Measurements from ENCODE around the gene CEP104. TPM values are rescaled to one million over a fixed set of nuclear protein-coding genes. Genes with fewer than 3 reads are reported as not detected.

Gene CEP104
- total and polyA plus RNA-seq, 9 of the 15 experiments (the other 6 are each of a cell fraction or from before 2014, with no cell fraction given): 11.2 to 63.4 (median 42.6) TPM

DNA sequence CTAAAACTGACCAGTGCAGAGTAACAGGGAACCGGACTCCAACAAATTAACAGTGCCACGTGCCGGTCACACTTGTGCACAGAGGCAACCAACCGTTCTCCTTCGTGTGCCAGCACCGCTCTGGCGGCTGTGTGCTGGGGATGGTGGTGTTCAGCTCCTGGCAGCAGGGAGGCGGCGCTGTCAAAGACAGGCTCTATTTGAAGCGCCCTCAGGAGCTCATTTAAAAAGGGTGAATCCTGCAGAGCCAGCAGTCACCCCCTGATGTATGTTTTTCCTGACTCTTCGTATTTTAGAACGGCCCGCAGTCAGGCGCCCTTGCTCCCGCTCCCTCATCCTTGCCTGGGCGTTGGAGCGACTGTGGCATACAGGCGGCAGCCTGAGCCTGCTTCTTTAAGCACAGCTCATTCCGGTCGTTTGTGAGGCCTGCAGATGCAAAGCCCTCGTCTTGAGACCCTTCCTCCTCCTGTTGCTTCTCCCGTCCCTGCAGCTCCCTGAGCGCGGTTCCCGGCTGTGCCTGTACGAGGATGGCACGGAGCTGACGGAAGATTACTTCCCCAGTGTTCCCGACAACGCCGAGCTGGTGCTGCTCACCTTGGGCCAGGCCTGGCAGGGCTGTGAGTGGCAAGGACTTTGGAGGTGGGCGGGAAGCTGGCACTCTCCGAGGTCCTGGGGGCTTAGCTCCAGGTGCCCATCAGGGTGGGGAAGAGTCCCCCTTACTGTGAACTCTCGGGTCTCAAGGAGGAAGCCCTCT is 1.4 kb upstream of the CEP104 start (continued):
- TF ChIP-seq BHLHE40 (IDR thresholded peaks at IDR 0.05; ENCODE audit: low read length): peak; percentile 38; the same call in 1 of the 2 replicates

- peak overlapping the region; percentile 90 for H3K4me3 ChIP-seq
- H3K27me3 ChIP-seq (ENCODE audit: control insufficient read depth in 2 of 2, insufficient read depth in 2 of 2, low read length in 2 of 2): no peaks in the 10 kb centered on the region
- intact Hi-C loops (cut with micrococcal nuclease) (loop anchor here (1.0 to 5.0 kb wide), 3 partner anchors 13 to 80 kb away; partner anchors contain the start of gene C1orf174), in situ Hi-C loops (cut with MboI) (no loop called here)
- peak overlapping the region; percentile 68 for H3K27ac ChIP-seq (ENCODE audit: extremely low read depth, low read depth, low read length)
- H3K79me2 ChIP-seq (ENCODE audit: control insufficient read depth, insufficient read depth, low read length): peaks cover 42% of the 10 kb centered on the region
- H3K9ac ChIP-seq (ENCODE audit: insufficient read depth in 1 of 2, low read depth in 2 of 2, low read length in 2 of 2): peak overlapping the region; percentile 75 to 93
- 3% methylated on average over 19 of the region's 21 CpGs for WGBS (ENCODE audit: insufficient coverage, low coverage, missing lambda C conversion rate)
- ATAC-seq (peak; percentile 17), FAIRE-seq (no peak), DNase-seq (ENCODE audit: extremely low read depth in 1 of 4, low spot score in 3 of 4) (peak in 1 of 4 experiments; percentile 64)
- peaks cover 10 to 37% of the 10 kb centered on the region in 2 experiments; a peak in 3 of 5 replicates for H3K4me1 ChIP-seq (replicated peaks in 1 of 2; ENCODE audit: control insufficient read depth in 2 of 2, insufficient read depth in 2 of 2, low read length in 2 of 2)
- peaks cover 4% of the 10 kb centered on the region; the same call in 1 of the 2 replicates for H4K20me1 ChIP-seq (replicated peaks; ENCODE audit: control insufficient read depth, insufficient read depth, low read length)
- H3K9me3 ChIP-seq (replicated peaks; ENCODE audit: control insufficient read depth, insufficient read depth, low read depth, low read length): no peaks in the 10 kb centered on the region
- peaks cover 8% of the 10 kb centered on the region; the same call in 1 of the 3 replicates for H3K36me3 ChIP-seq (ENCODE audit: control insufficient read depth, insufficient read depth, low read length)
- no TSS peak for BruUV-seq (replicated peaks)
- peak overlapping the region; percentile 99 for H3K4me2 ChIP-seq (ENCODE audit: insufficient read depth, low read length)
- ChIA-PET POLR2A (interaction anchor here (1.5 to 1.9 kb wide), 3 partner anchors 10 to 64 kb away, joined by 5 to 10 read pairs (median 6); no protein-coding TSS in a partner anchor), CTCF (ENCODE audit: low intra/inter-chr PET ratio) (interaction anchor here (0.9 to 1.6 kb wide), 2 partner anchors 12 to 56 kb away, joined by 3 to 6 read pairs; no protein-coding TSS in a partner anchor)
- peak overlapping the region; percentile 100 for H2AFZ ChIP-seq (ENCODE audit: low read depth, low read length)
- no peaks in the 10 kb centered on the region for H3K9me1 ChIP-seq (ENCODE audit: control insufficient read depth, insufficient read depth, low read length)
- TF ChIP-seq CHD1 (IDR thresholded peaks at IDR 0.05; ENCODE audit: low read length) (peak; percentile 21), ZNF551 (CRISPR knock-in tag; IDR thresholded peaks at IDR 0.05) (no peak), ZZZ3 (IDR thresholded peaks at IDR 0.05) (no peak), CREB1 (IDR thresholded peaks at IDR 0.05) (no peak), CREB1 (CRISPR knock-in tag; IDR thresholded peaks at IDR 0.05) (no peak), REST (IDR thresholded peaks at IDR 0.05; ENCODE audit: borderline replicate concordance) (no peak), REST (CRISPR knock-in tag; IDR thresholded peaks at IDR 0.05; ENCODE audit: low read depth) (no peak), PYGO2 (tag; IDR thresholded peaks at IDR 0.05) (no peak)
- TF ChIP-seq, protein P1, sequence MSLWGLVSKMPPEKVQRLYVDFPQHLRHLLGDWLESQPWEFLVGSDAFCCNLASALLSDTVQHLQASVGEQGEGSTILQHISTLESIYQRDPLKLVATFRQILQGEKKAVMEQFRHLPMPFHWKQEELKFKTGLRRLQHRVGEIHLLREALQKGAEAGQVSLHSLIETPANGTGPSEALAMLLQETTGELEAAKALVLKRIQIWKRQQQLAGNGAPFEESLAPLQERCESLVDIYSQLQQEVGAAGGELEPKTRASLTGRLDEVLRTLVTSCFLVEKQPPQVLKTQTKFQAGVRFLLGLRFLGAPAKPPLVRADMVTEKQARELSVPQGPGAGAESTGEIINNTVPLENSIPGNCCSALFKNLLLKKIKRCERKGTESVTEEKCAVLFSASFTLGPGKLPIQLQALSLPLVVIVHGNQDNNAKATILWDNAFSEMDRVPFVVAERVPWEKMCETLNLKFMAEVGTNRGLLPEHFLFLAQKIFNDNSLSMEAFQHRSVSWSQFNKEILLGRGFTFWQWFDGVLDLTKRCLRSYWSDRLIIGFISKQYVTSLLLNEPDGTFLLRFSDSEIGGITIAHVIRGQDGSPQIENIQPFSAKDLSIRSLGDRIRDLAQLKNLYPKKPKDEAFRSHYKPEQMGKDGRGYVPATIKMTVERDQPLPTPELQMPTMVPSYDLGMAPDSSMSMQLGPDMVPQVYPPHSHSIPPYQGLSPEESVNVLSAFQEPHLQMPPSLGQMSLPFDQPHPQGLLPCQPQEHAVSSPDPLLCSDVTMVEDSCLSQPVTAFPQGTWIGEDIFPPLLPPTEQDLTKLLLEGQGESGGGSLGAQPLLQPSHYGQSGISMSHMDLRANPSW (CRISPR knock-in tag; IDR thresholded peaks at IDR 0.05): no peak
Observed at GRCh38 chr1:3857791-3858129, 749 bp upstream of the CEP104 start.
